Mononuclear cell (primary cell): ENCODE results near the gene PHF21A. TPM values are rescaled to one million over a fixed set of nuclear protein-coding genes. Genes with fewer than 3 reads are reported as not detected.

ENCODE experiments used
- H3K27me3 ChIP-seq: 2 replicates; pipeline ENCODE4 v1.6.0; 2011; ENCODE audit warnings: low read length, control low read depth; ENCODE audit not compliant: insufficient read depth
- H3K4me1 ChIP-seq: 2 replicates; pipeline ENCODE4 v1.5.1; 2011; ENCODE audit warnings: mild to moderate bottlenecking, low read length, control low read depth; ENCODE audit not compliant: insufficient read depth
- H3K4me3 ChIP-seq: 2 replicates; pipeline ENCODE4 v1.5.1; 2011; ENCODE audit warnings: mild to moderate bottlenecking, low read length, moderate library complexity
- H3K9me3 ChIP-seq: 2 replicates; pipeline ENCODE4 v1.5.1; 2011; ENCODE audit warnings: low read depth, mild to moderate bottlenecking, control low read depth, low read length
- total RNA-seq: library from RNA; depleted of rRNA; stranded (reverse); fragments of >200 nt; gene quantifications from one replicate; pipeline ENCODE4 v1.2.3, GENCODE V29; 2012

Gene PHF21A
- 33.2 TPM for total RNA-seq

- Histone ChIP-seq H3K9me3 (no peaks in the 10 kb centered on the region), H3K4me3 (peak within 1 kb of the TSS; percentile 76), H3K27me3 (no peaks in the 10 kb centered on the region), H3K4me1 (peaks cover 29% of the 10 kb centered on the region)
Observed at GRCh38 chr11:46121301-46121723, at the start of gene PHF21A. Gene PHF21A (minus strand): TSS chr11:46121454. CDS start chr11:46084219, 37,235 bp downstream.

GRCh38 chr11:46170797-46171196 is 49.5 kb upstream of the PHF21A start:
- peaks cover 2% of the 10 kb centered on the region for H3K27me3 ChIP-seq
- no peak overlapping the region for H3K4me3 ChIP-seq
- H3K4me1 ChIP-seq, result no peaks in the 10 kb centered on the region
- H3K9me3 ChIP-seq, result no peaks in the 10 kb centered on the region

DNA sequence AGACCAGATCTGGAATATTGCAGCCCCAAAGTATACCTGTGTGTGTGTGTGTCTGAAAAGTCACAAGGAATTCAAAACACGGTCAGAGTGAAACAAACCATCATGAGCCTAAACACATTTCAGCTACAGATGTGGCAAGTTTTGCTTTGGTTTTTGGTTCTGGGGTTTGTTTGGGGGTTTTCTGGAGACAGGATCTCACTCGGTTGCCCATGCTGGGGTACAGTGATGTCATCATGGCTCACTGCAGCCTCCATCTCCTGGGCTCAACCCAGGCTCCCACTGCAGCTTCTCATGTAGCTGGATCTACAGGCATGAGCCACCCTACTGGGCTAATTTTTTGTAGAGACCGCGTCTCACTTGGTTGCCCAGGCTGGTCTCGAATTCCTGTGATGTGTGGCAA is 41.4 kb upstream of the PHF21A start:
- no peaks in the 10 kb centered on the region for H3K4me1 ChIP-seq
- H3K9me3 ChIP-seq, result no peaks in the 10 kb centered on the region
- H3K27me3 ChIP-seq, result peaks cover 13% of the 10 kb centered on the region
- no peak overlapping the region for H3K4me3 ChIP-seq

- H3K4me3 ChIP-seq, result no peak overlapping the region
- H3K9me3 ChIP-seq, result no peaks in the 10 kb centered on the region
- peaks cover 13% of the 10 kb centered on the region for H3K27me3 ChIP-seq
- H3K4me1 ChIP-seq, result no peaks in the 10 kb centered on the region
Observed at GRCh38 chr11:46161201-46161600, 39.9 kb upstream of the PHF21A start.

GRCh38 chr11:46160100-46160499 is 38.8 kb upstream of the PHF21A start:
- H3K4me3 ChIP-seq, result no peak overlapping the region
- H3K27me3 ChIP-seq, result peaks cover 13% of the 10 kb centered on the region
- no peaks in the 10 kb centered on the region for H3K9me3 ChIP-seq
- H3K4me1 ChIP-seq, result no peaks in the 10 kb centered on the region

DNA sequence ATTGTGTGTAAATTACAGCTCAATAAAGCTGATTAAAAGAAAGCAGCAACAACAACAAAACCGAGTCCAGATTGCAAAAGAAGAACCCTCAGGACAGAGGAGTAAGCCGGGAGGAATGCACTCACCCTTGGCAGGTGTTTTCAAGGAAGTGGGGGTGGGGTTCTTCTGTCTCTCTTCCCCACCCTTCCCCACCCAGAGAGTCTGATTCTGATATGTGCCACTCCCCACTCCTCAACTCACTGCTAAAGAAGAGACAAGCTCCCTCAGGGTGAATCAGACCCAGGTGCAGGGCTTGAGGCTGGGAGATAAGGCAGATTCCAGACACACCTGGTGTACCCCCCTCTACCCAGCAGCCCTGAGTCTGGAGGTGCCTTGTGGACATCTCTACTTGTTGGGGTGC is 38.4 kb upstream of the PHF21A start:
- Histone ChIP-seq H3K4me1 (no peaks in the 10 kb centered on the region), H3K27me3 (peaks cover 13% of the 10 kb centered on the region), H3K4me3 (no peak overlapping the region), H3K9me3 (no peaks in the 10 kb centered on the region)

GRCh38 chr11:46149826-46150225 is 28.6 kb upstream of the PHF21A start:
- H3K27me3 ChIP-seq, result peaks cover 3% of the 10 kb centered on the region
- no peak overlapping the region for H3K4me3 ChIP-seq
- no peaks in the 10 kb centered on the region for H3K4me1 ChIP-seq
- H3K9me3 ChIP-seq, result no peaks in the 10 kb centered on the region

- Histone ChIP-seq H3K4me3 (no peak overlapping the region), H3K9me3 (no peaks in the 10 kb centered on the region), H3K4me1 (no peaks in the 10 kb centered on the region), H3K27me3 (peaks cover 3% of the 10 kb centered on the region)
Observed at GRCh38 chr11:46149342-46149741, 28.1 kb upstream of the PHF21A start.

DNA sequence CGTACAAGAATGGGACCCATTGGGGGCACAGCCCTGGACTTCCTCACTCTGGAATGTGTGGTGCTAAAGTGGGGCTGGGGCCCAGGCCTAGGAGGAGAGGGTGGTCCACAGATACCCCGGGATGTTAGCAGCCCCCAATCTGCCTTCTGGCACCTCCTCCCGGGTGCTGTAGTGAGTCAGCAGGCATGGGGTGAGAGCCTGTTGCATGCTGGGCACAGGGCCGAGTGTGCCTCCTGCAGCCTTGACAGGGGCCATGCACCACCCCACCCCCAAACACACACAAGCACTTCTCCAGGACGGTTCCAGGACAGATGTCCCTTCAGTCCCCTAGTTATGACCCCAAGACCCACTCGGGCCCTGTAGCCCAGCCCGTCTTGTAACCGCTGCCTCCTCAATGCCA is 23.5 kb upstream of the PHF21A start:
- Histone ChIP-seq H3K27me3 (peaks cover 3% of the 10 kb centered on the region), H3K9me3 (no peaks in the 10 kb centered on the region), H3K4me3 (no peak overlapping the region), H3K4me1 (no peaks in the 10 kb centered on the region)

DNA sequence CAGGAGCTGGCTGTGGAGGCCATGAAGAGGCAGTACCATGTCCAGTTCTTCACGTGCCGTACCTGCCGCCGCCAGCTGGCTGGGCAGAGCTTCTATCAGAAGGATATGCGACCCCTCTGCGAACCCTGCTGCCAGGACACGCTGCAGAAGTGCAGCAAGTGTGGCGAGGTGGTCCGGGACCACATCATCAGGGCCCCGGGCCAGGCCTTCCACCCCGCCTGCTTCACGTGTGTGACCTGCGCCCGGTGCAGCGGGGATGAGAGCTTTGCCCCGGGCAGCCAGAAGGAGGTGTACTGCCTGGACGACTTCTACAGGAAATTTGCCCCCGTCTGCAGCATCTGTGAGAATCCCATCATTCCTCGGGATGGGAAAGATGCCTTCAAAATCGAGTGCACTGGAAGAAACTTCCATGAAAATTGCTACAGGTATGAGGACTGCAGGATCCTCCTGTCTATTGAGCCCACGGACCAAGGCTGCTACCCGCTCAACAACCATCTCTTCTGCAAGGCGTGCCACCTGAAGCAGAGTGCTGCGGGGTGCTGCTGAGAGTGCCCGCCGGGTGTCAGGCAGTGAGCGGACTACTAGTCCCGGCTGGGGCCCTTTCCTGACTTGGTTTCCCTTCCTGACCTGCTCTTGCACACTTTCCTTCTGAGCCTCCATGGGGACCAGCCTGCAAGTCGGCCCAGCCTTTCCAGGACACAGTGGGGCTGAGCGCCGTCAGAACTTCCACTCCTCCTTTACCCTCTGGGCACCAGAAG is 22.0 kb upstream of the PHF21A start:
- no peaks in the 10 kb centered on the region for H3K27me3 ChIP-seq
- H3K4me3 ChIP-seq, result no peak overlapping the region
- H3K9me3 ChIP-seq, result no peaks in the 10 kb centered on the region
- H3K4me1 ChIP-seq, result no peaks in the 10 kb centered on the region

DNA sequence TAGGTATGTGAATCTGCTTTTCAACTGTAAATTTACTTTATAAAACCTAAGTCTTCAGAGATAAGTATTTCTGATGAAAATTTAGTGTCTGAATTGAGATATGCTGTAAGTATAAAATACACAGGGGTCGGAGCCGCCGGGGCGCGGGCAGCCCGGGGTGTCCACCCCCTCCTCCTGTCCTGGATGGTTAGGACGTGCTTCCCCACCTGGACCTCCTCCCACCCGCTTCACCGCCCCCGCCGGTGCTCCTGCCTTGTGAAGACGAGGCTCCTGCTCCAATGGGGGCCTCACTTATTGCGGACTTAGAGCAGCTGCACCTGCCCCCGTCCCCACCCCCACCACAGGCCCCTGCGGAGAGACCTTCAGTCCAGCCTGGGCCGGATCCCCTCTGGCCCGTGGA is 21.3 kb upstream of the PHF21A start:
- Histone ChIP-seq H3K27me3 (no peaks in the 10 kb centered on the region), H3K9me3 (no peaks in the 10 kb centered on the region), H3K4me3 (no peak overlapping the region), H3K4me1 (no peaks in the 10 kb centered on the region)

- Histone ChIP-seq H3K27me3 (no peaks in the 10 kb centered on the region), H3K4me3 (no peak overlapping the region), H3K4me1 (no peaks in the 10 kb centered on the region), H3K9me3 (no peaks in the 10 kb centered on the region)
Observed at GRCh38 chr11:46141597-46141996, 20.3 kb upstream of the PHF21A start.

DNA sequence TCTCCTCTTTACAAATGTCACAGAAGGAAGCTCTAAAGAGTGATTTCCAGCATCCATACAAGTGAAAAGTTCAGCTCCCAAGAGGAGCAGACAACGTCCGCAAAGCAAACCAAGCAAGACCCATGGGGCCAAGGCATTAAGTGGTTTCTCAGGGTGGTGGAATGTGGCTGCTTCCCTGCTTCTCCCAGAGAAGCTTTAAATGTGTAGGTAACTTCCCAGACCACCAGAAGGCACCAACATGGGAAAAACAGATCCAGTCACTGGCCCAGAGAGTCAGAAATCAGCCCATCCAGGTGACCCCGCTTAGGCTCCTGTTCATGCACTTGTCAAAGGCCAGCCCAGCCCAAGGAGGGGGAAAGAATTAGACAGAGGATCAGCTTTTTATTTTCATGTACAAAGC is 13.3 kb upstream of the PHF21A start:
- H3K4me3 ChIP-seq, result no peak overlapping the region
- no peaks in the 10 kb centered on the region for H3K4me1 ChIP-seq
- no peaks in the 10 kb centered on the region for H3K27me3 ChIP-seq
- H3K9me3 ChIP-seq, result no peaks in the 10 kb centered on the region

DNA sequence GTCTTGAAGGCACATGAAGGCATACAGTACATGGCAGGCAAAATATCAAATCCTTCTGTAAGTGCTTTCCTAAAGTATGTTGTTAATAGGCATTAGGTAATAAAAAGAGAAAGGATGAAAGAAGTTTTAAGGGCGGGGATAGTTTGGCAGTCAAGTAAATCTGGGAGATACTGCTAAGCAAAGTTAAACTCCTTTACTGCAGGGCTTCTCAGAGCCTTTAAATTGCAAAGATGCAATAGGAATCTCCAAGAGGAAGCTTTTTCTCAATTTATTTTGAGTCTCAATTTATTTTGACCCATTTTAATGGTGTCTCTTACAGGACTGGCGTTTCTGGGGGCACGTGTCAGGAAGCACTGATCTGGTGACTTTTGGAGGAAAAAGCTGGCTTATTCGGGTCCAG is 12.8 kb upstream of the PHF21A start:
- Histone ChIP-seq H3K9me3 (no peaks in the 10 kb centered on the region), H3K4me1 (no peaks in the 10 kb centered on the region), H3K27me3 (no peaks in the 10 kb centered on the region), H3K4me3 (no peak overlapping the region)

GRCh38 chr11:46133119-46133518 is 11.9 kb upstream of the PHF21A start:
- Histone ChIP-seq H3K9me3 (no peaks in the 10 kb centered on the region), H3K4me3 (no peak overlapping the region), H3K4me1 (no peaks in the 10 kb centered on the region), H3K27me3 (no peaks in the 10 kb centered on the region)

DNA sequence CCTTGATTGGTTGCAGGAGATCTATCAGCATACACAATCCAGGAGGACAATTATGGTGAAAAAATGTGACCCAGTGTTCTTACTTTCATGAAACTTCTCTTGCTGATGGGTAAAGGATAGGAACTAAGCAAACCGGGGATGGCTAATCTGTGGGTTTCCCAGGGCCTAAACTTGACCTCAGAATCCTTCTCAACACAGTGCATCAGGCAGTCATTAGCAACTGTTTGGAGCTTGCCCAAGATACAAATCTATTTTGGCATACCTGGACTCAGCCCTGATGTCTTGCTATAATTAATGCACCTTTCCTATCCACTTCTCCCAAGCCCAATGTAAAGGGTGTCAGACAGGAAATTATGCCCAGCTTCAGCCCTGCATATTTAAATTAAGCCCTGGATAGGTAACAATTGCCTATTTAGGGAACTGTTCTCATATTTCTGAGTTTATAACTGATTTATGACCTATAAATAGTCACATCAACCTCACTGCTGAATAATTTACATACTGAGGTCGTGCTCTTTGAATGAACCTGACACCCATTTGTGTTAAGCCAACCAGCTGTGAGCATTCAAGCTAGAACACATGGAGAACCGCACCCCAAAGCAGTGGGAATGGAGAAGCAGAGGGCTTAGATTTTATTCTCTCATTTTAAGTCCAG is 9.2 kb upstream of the PHF21A start:
- H3K4me3 ChIP-seq, result no peak overlapping the region
- H3K4me1 ChIP-seq, result peaks cover 16% of the 10 kb centered on the region
- no peaks in the 10 kb centered on the region for H3K27me3 ChIP-seq
- no peaks in the 10 kb centered on the region for H3K9me3 ChIP-seq
